HG03558 (cell line): ENCODE results near the gene RING1.
"Not testable (repeated sequence)": the region's sequence is repeated elsewhere in the genome, so short reads cannot be mapped to it uniquely, and the experiment has no call there.

Experiments used
- ATAC-seq: cut with Tn5 transposase; IDR thresholded peaks from one replicate; pipeline ENCODE4 v1.9.1; 2021; ENCODE audit warnings: moderate number of reproducible peaks; ENCODE audit not compliant: unreplicated experiment; ENCODE audit errors: extremely low read depth

Gene RING1

DNA sequence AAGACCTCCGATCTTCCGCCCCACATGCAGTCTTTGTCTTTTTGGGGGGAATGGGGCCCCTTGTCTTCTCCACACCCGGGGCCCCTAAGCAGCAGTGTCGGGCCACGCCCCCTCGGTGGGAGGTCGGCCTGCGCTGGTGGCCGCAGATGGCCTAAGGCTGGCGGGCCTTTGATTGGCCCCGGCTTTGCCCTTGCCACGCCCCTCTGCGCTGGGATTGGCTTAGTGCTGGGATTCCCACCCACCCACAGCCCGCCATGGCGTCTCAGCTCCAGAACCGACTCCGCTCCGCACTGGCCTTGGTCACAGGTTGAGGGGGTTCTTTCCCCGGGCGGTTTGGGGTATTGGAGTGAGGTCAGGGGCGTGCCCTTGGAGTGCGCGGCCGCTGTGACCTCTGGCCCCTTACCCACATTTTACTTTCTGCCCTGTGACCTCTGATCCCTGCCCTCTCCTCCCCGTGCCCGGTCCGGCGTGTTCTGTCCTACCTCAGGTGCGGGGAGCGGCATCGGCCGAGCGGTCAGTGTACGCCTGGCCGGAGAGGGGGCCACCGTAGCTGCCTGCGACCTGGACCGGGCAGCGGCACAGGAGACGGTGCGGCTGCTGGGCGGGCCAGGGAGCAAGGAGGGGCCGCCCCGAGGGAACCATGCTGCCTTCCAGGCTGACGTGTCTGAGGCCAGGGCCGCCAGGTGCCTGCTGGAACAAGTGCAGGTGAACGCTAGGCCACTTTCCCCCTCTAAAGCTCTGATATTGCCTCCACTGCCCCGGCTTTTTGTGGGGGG, 3.7 kb upstream of the RING1 start, which contains the start of gene HSD17B8:
Gene HSD17B8 (plus strand): TSS at position 241 of the 776 bp plus-strand sequence. CDS start 14 bp downstream, at position 255.
- no peak for ATAC-seq

DNA sequence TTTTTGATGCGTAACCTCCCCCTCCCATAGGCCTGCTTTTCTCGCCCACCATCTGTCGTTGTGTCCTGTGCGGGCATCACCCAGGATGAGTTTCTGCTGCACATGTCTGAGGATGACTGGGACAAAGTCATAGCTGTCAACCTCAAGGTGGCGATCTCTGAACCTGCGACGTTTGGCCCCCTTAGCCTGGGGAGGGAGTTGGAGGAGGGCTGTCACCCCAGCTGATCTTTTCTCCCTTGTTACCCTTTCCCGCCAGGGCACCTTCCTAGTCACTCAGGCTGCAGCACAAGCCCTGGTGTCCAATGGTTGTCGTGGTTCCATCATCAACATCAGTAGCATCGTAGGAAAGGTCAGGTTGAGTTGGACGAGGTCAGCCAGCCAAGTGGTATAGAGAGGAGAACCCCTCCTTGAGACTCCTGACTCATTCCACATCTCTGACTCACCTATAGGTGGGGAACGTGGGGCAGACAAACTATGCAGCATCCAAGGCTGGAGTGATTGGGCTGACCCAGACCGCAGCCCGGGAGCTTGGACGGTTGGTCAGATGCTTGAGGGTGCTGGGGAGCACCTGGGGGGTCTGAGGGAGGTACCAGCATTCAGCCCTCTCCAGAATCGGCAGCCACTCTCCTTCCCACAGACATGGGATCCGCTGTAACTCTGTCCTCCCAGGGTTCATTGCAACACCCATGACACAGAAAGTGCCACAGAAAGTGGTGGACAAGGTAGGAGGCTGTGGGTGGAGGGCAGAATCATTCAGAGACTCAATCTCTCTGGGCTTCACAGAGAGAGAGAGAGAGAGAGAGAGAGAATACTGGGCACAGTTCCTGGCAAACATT, 2.9 kb upstream of the RING1 start:
- no peak for ATAC-seq

DNA sequence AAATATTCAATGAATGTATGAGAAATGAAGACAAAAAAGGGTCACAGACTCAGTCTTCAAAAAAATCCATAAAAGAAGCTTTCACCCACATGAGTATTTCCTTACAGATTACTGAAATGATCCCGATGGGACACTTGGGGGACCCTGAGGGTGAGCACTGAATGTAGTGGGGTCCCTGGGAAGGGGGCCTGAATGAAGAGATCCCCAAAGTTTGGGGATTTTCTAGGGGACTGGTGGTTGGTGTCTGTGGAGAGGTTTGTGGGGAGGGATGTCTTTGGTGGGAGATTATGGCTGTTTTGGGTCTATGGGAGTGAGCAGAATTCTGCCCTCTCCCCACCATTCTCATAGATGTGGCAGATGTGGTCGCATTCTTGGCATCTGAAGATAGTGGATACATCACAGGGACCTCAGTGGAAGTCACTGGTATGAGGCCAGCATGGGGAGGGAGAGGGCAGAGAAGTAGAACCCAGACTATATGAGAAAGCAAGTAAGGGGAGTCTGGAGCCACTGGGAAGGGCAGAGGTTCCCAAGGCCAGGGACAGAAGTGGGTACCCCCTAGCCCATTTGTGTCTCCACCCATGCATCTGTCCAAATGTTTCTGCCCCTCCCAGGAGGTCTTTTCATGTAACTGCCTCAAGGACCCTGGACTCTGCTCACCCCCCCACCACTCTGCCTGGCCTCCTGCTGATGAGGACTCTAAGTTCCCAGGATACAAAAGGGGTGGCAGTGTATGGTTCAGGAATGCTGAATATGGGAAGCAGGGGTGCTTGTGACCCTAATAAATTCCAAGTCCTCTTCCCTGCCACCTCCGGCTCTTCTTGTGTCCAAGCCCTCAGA, 2.1 kb upstream of the RING1 start:
- ATAC-seq = no peak

DNA sequence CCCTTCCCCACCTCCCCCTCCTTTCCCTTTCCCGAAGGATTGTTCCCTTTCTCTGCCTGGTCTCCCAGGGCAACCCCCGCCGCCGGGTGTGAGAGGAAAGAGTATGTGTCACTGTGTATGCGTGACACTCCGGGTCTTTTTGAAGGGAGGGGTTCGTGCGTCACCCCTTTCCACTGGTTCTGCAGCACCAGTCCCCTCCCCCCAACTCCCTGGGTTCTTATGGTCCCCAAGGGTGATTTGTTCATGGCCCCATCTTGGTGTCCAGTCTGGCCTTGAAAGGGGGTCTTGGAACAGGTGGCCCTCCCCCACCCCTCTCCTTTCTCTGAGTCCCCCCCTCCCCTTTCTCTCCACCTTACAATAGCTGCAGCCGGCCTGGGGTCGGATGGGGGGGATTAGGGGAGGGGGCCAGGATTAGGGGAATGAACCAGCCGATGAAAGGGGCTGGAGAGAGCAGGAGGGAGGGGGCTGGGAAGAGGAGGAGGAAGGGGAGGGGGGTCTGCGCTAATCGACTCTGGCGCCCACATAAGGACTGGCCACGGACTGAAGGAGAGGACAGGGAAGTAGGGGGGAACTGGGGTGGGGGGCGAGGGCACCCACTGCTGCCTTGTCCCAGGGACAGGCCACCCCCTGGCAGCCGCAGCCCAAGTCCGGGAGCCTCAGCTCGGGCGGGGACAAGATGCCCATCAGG, 1.3 kb upstream of the RING1 start:
- ATAC-seq = no peak

DNA sequence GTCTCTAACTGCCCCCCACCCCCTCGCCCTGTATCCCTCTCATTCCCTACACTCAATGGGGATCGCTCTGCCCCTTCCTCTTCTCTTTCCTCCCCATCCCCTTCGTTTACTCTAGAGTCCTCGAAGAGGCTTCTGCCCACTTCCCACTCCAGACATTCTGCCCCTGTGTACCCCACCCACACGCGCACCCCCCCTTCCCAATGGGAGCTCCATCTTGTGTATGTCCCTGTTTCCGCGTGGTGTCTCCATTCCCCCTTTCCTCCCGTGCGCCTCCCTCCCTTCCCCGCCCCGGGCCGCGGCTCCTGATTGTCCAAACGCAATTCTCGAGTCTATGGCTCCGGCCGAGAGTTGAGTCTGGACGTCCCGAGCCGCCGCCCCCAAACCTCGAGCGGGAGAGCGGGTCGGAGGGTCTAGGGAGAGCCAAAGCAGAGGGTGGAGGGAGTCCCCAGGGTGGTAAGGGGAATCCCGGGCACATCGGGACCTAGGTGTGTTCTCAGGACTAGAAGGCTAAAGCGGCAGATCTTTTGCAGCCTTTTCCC, 679 bp upstream of the RING1 start:
- ATAC-seq = no peak

DNA sequence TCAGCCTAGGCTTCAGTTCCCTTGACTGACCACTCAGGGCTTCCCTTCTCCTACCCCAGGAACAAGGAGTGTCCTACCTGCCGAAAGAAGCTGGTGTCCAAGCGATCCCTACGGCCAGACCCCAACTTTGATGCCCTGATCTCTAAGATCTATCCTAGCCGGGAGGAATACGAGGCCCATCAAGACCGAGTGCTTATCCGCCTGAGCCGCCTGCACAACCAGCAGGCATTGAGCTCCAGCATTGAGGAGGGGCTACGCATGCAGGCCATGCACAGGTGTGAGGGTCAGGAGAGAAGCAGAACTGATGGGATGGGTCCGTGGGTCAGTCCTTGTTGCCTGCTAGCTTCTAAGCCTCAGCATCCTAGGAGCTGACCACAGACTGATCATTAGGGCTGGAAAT, 1.6 kb downstream of the RING1 start:
- no peak for ATAC-seq

DNA sequence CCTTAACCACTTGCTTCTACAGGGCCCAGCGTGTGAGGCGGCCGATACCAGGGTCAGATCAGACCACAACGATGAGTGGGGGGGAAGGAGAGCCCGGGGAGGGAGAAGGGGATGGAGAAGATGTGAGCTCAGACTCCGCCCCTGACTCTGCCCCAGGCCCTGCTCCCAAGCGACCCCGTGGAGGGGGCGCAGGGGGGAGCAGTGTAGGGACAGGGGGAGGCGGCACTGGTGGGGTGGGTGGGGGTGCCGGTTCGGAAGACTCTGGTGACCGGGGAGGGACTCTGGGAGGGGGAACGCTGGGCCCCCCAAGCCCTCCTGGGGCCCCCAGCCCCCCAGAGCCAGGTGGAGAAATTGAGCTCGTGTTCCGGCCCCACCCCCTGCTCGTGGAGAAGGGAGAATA, 2.8 kb downstream of the RING1 start:
- ATAC-seq = no peak

DNA sequence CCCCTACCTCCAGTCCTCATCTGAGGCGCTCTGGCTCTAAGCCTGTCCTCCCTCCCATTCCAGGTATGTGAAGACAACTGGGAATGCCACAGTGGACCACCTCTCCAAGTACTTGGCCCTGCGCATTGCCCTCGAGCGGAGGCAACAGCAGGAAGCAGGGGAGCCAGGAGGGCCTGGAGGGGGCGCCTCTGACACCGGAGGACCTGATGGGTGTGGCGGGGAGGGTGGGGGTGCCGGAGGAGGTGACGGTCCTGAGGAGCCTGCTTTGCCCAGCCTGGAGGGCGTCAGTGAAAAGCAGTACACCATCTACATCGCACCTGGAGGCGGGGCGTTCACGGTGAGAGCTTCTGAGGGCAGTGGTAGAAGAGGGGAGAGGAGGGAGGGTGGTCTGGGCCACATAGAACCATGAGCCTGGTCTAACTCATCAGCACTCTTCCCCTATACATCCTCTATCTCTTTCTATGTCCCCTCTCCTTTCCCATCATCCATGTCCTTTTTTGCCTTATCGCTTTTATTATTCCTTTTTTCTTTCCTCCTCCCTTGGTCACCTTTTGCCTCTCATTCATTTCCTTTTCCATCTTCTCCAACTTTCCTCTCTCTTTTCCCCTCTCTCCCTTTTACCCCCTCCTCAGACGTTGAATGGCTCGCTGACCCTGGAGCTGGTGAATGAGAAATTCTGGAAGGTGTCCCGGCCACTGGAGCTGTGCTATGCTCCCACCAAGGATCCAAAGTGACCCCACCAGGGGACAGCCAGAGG, 3.5 kb downstream of the RING1 start:
- ATAC-seq = no peak

DNA sequence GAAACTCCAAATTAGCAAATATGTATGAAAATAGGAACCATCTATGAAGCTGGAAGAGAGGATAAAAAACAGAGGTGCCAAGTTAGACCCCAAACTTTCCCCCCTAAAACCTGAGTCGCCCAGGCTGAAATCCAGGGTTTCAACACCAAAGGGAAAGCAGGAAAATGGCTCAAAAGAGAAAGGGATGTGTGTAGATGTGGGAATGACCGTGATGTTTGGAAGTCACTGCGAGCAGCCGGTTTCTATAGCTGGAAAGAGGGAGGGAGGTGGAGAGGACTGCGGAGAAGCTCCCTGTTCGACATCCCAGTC, 4.5 kb downstream of the RING1 start:
- no peak for ATAC-seq

DNA sequence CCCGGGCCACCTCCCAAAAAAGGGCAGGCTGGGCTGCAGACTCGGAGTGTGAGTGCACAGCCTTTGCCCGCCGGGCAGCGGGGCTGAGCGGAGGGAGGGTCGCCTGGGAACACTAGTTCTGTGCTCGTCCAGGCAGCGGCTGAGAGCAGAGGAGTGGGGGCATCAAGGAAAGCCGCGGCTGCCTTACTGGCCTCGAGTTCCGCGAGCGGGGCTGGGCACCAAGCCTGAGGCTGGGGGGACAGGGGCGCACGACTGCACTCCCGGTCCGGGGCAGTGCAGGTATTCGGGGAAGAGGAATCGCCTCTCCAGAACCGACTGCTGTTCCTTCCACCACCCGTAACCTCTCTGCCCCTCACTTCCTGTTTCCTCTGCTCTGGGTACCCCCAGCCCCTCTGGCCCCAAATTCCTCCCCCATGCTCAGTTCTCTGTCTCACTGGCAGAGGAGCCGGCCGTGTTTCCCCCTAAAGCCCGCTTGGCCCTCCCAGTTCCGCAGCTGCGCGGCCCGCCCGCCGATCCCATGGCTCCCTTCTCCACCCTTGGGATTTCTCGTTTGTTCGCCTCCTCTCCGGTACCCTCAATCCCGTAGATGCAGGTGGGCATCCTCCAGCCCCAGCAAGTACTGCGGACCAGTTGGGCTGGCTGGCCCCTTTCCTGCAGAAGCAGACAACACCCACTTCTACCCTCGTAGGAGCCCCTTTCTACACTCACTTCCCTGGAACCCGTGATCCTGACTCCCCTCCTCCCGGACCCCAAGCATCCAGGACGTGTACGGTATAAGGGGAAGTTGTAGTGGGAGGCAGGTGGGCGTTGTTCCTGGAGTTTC, 5.1 kb downstream of the RING1 start:
- ATAC-seq = no peak

DNA sequence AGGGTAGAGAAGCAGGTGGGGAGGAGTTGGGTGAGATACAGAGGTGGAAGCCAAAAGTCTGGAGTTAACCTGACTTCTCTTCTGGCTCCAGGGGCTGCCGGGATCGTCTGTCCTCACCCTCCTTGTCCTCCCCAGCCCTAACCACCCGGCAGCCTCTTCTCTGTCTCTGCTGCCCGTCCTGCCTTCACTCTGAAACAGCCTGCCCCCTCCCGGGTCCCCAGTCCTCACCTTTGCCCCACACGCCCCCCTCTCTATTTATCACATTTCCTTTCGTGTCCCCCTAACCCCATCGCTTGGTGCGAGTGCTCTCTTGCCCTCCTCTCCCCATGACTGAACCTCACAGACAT, 5.7 kb downstream of the RING1 start:
- ATAC-seq = no peak

DNA sequence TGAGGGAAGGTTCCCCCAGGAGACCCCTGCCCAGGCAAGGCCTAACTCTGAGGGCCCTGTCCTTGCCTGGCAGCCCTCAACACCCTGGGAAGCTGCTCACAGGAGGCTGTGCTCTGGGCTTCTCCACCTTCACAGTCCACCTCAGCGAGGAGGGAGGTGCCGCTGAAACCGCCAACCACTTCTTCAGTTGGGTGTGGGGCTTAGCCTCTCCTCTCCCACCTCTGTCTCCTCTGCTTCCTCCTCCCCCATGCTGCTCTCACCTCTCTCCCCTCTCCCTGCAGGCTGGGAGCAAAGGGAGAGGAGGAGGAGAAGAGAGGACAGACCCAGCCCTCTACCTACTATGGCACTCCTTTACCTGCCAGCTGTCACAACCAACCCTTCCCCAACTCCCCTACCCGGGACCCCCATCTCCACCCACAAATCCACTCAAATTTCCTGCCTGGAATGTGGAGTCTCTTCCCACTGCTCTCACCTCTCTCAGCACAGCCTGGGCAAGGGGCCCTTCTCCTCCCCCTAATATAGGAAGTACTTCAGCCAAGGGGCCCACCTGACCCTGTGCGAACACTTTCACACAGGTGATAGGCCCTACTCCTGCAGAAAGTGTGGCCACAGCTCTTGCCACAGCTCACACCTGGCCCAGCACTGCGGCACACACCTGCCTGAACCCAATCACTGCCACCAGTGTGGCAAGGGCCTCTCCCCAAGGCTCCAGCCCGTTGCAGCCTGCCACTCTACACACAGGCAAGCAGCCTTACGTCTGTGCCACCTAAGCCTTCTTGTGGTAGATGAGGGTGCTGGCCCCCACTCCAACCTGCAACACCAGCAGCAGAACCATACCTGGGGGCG, 7.2 kb downstream of the RING1 start:
- no peak for ATAC-seq

DNA sequence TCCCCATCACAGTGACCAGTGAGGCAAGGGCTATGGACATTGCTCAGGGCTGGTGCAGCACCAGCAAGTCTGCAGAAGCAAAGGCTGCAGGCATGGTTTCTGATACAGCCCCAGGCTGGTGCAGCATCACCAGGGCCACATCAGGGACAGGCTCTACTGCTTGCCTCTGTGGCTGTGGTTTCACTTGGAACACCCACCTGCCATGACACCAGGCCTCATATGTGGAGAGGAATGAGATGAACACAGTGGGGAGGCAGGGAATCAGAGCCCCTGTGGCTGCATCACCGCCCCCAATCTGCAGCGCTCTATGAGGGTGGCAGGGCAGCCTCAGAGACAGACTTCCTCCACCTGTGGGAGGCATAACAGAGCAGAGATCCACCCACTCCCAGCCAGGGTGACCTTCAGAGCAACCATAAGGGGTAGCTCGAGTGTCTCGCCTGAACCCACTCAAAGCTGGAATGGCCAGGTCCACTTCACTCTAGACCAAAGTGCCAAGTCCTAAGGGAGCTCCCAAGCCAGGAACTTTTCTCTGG, 7.9 kb downstream of the RING1 start:
- no peak for ATAC-seq

DNA sequence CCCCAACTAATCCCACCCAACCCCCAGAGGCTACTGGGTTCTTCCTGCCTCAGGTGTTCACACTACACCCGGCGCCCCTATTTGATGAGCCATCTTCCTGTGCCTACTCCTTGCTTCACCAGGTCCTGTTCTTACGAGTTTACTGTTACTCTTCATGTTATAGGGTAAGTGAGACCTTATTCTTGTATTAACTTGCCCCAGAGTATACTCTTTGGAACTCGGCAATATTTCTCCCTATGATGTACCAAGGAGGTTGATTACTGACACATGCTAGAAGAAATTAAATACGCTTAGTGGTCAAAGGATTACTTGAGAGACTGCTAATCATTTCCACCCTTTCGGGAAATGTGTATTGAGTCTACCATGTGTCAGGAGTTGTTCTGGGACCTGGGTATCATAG, 8.9 kb downstream of the RING1 start:
- no peak for ATAC-seq

DNA sequence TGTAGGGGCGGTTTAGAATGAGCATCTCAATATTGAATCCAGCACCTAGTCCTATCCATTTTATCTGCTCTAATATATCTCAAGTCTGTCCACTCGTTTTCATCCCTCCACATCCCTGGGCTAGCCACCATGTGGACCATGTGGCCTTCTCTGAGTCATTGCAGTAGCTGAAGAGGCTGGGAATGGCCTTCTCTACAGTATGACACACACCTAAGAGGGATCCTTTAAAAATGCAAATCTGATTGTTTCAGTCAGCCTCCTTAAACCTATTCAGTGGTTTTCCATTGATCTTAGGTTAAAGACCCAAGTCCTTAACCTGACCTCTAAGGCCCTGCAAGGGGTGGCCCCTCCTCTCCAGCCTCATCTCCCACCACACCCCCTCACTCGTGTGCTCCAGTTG, 9.4 kb downstream of the RING1 start:
- no peak for ATAC-seq

DNA sequence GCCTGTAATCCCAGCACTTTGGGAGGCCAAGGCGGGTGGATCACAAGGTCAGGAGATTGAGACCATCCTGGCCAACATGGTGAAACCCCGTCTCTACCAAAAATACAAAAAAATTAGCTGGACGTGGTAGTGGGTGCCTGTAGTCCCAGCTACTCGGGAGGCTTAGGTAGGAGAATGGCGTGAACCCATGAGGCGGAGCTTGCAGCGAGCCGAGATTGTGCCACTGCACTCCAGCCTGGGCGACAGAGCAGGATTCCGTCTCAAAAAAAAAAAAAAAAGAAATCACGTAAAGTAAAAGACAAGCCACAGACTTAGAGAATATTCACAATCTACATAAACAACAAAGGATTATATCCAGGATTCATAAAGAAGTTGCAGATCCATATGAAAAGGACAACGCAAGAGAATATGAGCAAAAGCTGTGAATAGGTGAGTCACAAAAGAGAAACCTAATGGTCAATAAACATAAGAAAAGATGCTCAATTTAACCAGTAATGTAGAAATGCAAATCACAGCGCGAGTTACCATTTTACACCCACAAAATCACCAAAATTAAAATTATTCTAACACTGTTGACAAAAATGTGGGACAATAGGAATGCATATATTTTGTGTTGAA, 18.3 kb downstream of the RING1 start:
- ATAC-seq = not testable (repeated sequence)

DNA sequence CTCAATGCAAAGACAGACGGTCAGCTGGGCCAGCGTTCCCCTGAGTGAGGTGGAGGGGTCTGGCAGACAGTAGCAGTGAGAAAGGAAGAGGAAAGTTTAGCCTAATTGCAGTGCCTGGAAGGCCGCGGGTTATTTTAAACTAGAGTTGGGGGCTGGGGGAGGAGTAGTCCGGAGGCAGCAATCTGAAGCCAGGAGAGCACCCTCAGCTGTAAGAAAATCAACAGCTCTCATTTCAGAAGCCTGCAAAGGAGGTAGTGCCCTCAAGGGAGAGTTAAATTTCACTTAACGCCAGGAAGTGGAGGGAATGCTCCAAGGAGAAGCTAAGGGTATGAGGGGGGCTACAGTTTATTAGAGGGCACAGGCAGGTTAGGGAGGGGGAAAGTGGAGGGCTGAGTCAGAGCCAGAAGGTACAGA, 26.9 kb downstream of the RING1 start:
- ATAC-seq = no peak
